Measurements from ENCODE around the gene FXN. TPM values are rescaled to one million over a fixed set of nuclear protein-coding genes. Genes with fewer than 3 reads are reported as not detected.
A peak's percentile ranks its signal among the peaks of the same experiment; 100 is the strongest.

Gene FXN
- total RNA-seq, 1 experiment from 2014 or later = 13.0 TPM

DNA sequence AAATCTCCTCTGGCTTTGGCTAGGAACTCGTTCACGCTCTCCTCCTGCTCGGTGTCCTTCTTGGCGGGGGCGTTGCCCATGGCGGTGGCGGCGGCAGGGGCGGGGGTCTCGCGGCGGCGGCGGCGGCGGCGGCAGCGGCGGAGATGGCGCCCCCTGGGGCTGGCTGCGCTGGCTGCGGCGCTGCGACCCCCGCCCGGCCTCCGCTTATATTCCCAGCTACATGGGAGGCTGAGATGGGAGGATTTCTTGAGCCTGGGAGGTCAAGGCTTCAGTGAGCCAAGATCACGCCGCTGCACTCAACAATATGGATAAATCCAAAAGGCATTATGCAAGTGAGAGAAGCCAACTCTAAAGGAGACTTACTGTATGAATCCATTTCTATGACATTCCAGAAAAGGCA is 21.5 kb upstream of the FXN start, which contains the start of gene PRKACG:
Gene PRKACG, minus strand, starts transcription at position 101 of the 400 bp plus-strand sequence. Its CDS starts 21 bp downstream, at position 80.
- H3K27me3 ChIP-seq = no peaks in the 10 kb centered on the region; the same call in 1 of the 2 replicates
- H3K9me3 ChIP-seq (replicated peaks) = no peaks in the 10 kb centered on the region
- DNase-seq = no peak
- no peak within 1 kb of the TSS for H3K4me3 ChIP-seq
- H3K4me1 ChIP-seq = no peaks in the 10 kb centered on the region
- H3K27ac ChIP-seq = no peak within 1 kb of the TSS
- no peaks in the 10 kb centered on the region for H3K36me3 ChIP-seq

DNA sequence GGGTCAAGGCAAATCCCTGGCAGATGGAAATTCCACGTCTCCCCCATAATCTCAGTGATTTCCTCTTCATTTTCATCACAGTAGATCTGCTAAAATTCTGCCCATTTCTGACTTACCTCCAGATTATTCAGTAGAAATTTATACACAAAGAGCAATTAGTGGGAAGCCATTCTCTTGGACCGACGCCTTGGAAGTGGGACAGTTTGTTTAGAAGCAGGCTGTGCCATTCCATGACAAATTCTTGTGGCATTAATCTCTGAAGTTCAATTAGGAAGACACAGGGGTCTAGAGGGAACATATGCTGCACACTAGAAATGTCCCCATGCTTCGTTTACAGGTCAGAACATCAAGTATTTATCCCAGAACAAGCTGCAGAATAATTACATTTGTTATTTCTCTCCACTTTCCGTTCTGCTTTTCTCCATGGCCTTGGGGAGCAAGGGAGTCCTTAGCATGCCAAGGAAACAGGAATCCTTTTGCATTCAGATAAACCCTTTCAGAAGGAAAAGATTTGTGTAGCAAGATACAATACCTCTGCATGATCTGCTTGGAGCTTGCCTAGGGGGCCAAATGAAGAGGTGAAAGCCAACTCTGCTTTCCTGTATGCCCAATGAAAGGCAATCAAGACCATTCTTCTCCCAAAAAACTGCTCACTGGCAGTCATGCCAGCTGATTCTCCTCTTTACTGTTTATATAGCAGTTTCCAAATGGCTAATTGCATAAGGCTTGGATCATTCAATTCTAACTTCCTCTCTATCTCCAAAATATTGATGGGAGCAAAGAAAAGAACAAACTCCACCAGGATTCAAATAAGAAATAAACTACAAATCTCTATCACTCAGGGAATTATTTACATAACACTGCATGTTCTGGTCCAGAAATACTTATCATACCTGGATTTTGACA is 19.1 kb upstream of the FXN start:
- DNase-seq = no peak
- H3K36me3 ChIP-seq = no peaks in the 10 kb centered on the region

DNA sequence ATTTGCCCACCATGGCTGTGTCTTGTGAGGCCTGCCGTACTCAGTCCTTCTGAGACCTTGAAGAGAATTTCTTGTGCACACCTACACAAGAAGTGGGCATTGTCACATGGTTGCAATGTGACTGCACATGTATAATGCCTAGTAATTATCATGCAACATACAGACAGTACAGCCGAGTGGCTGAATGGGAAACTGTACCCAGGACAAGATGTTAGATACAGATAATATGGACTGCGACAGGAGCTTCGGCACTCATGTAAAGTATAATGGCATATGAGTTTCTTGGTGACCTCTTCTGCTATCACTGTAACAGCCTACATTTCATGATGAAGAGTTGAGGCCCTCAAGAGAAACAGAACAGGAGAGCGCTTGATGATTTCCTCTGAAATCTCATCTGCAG is 16.8 kb upstream of the FXN start:
- H3K4me1 ChIP-seq = no peaks in the 10 kb centered on the region
- no peak overlapping the region for H3K27ac ChIP-seq
- no peaks in the 10 kb centered on the region for H3K9me3 ChIP-seq (replicated peaks)
- H3K4me3 ChIP-seq = no peak overlapping the region
- H3K36me3 ChIP-seq = no peaks in the 10 kb centered on the region
- no peaks in the 10 kb centered on the region; the same call in 1 of the 2 replicates for H3K27me3 ChIP-seq
- no peak for DNase-seq

More for the DNA sequence above, 19.1 kb upstream of the FXN start:
- Histone ChIP-seq H3K9me3 (replicated peaks) (no peaks in the 10 kb centered on the region), H3K27ac (no peak overlapping the region), H3K4me1 (no peaks in the 10 kb centered on the region), H3K27me3 (no peaks in the 10 kb centered on the region; the same call in 1 of the 2 replicates), H3K4me3 (no peak overlapping the region)

DNA sequence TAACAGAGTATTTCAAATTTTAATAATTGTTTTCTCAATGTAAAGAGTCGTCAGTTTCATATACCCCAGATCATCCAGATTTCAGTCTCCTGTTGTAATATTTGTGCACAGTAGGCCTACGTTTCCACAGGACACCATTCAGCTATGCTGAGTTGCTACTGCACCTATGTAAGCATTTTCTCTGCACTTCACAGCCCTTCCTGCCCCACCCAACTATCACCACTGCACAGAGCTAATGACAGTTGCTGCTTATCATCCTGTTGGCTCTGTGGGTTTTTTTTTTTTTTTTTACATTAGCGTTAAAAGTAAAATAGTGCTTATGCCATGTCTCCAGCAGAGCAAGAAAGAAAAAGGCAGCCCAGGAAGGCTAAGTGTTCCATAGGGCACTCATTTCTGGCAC is 15.7 kb upstream of the FXN start:
- Histone ChIP-seq H3K27ac (no peak overlapping the region), H3K4me1 (no peaks in the 10 kb centered on the region), H3K4me3 (no peak overlapping the region), H3K9me3 (replicated peaks) (no peaks in the 10 kb centered on the region), H3K36me3 (no peaks in the 10 kb centered on the region), H3K27me3 (no peaks in the 10 kb centered on the region; the same call in 1 of the 2 replicates)
- no peak for DNase-seq

DNA sequence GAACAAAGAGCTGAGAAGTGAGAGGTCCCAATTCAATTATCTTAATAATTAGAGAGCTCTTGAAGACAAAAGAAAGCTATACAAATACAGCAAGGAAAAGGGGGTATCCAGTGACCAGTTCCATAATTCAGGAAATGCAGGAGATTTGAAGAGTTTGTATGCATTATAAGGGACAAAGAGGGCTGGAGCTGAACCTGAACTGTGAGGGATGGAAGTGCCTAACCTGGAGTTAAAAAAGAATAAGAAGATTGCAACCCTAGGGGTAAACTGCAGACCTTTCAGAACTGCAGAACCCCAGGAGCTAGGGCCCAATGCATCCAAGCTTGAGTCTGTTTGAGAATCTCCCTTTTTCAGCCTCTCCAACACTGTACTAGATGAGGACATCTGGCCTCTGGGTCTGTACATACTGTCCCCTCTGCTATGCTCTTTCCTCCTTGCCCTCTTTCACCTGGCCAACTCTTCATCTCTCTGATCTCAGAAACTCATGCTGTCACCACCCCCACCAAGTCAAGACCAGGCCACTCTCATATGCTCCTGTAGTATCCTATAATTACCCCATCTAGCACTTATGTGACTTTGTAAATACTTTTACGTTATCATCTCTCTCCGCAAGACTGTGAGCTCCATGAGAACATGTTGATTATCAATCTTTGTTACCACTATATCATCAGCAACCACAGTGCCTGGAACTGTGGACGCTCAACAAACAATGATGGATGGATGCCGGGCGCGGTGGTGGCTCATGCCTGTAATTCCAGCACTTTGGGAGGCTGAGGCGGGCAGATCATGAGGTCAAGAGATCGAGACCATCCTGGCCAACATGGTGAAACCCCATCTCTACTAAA is 15.0 kb upstream of the FXN start:
- Histone ChIP-seq H3K4me3 (no peak overlapping the region), H3K4me1 (no peaks in the 10 kb centered on the region), H3K9me3 (replicated peaks) (no peaks in the 10 kb centered on the region), H3K27ac (no peak overlapping the region), H3K27me3 (no peaks in the 10 kb centered on the region; the same call in 1 of the 2 replicates), H3K36me3 (no peaks in the 10 kb centered on the region)
- DNase-seq = no peak

DNA sequence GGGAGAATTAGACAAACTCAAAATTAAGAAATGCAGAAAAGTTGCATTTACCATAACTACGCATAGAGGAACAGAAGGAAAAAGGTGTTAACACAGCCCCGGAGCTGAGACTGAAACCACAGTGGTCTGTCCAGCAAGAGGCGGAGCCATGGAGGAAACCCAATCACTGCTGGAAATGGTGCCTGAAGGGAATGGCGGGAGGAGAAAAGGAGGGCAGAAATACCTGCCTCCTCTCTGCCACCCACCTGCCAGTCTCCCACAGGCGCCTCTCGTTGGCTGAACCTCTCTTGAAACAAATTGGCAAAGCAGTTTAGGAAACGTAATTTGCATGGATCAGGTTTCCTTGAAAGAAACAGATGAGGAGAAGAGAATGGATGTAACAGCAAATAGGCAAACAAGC is 11.9 kb upstream of the FXN start:
- Histone ChIP-seq H3K27me3 (no peaks in the 10 kb centered on the region; the same call in 1 of the 2 replicates), H3K4me3 (no peak overlapping the region), H3K36me3 (no peaks in the 10 kb centered on the region), H3K27ac (no peak overlapping the region), H3K4me1 (no peaks in the 10 kb centered on the region), H3K9me3 (replicated peaks) (no peaks in the 10 kb centered on the region)
- no peak for DNase-seq

DNA sequence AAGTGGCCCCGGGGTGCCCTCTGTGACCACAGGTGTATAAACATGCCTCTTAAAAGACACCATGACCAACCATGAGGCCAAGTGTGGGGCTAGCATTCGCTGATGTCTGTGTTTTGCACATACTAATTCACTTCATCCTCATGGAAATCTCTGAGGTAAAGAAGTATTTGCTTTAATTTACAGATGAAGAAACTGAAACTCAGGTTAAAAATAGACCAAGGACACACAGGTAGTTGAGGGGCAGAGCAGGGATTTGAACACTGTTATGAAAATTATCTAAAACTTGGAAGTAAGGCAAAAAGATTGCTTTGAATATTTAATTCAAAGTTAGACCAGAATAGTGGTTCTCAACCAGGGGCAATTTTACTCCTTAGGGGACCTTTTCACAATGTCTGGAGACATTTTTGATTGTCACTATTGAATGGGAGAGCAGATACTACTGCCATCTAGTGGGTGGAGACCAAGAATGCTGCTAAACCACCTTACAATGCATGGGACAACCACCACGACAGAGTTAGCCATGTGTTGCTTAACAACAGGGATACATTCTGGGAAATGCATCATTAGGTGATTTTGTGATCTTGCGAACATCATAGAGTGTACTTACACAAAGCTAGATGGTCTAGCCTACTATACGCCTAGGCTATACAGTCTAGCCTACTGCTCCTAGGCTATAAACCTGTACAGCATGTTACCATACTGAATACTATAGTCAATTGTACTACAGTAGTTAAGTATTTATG is 8.0 kb upstream of the FXN start:
- Histone ChIP-seq H3K36me3 (no peaks in the 10 kb centered on the region), H3K4me1 (no peaks in the 10 kb centered on the region; the same call in 1 of the 2 replicates), H3K9me3 (replicated peaks) (no peaks in the 10 kb centered on the region), H3K4me3 (no peak overlapping the region), H3K27ac (no peak overlapping the region), H3K27me3 (no peaks in the 10 kb centered on the region)
- DNase-seq = peak; percentile 39 to 81

DNA sequence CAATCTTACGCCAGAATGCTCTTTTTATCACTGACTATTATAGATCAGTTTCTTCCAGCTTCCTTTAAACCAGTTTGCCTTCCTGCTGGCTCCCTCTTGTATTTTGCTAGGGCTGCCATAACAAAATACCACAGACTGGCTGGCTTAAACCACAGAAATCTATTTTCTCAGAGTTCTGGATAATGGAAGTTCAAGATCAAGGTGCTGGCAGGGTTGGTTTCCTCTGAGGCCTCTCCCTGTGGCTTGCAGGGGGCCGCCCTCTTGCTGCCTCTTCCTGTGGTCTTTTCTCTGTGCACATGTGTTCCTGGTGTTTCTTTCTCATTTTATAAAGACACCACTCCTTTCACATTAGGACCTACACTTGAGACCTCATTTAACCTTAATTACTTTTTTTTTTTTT is 6.8 kb upstream of the FXN start:
- Histone ChIP-seq H3K4me1 (no peaks in the 10 kb centered on the region; the same call in 1 of the 2 replicates), H3K27me3 (no peaks in the 10 kb centered on the region), H3K9me3 (replicated peaks) (no peaks in the 10 kb centered on the region), H3K36me3 (no peaks in the 10 kb centered on the region), H3K27ac (no peak overlapping the region), H3K4me3 (no peak overlapping the region)
- no peak for DNase-seq

DNA sequence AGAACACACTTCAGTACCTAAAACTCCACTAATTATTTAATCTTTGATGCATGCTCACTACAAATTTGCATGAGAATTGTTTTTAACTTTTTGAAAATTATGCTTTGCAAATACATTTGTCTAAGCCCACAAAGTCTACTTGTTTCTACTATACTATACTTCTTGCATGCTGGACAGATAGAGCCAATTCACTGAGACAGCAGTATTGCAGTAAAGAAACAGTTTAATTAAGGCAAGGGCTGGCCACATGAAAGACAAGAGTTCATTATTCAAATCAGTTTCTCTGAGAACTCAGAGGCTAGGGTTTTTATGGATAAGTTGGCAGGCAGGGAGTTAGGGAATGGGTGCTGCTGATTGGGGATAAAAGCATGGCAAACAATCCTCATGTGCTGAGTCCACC is 6.0 kb upstream of the FXN start:
- DNase-seq = no peak
- H3K27me3 ChIP-seq = no peaks in the 10 kb centered on the region
- H3K27ac ChIP-seq = no peak overlapping the region
- no peaks in the 10 kb centered on the region for H3K36me3 ChIP-seq
- no peaks in the 10 kb centered on the region; the same call in 1 of the 2 replicates for H3K4me1 ChIP-seq
- H3K4me3 ChIP-seq = no peak overlapping the region
- H3K9me3 ChIP-seq (replicated peaks) = no peaks in the 10 kb centered on the region

DNA sequence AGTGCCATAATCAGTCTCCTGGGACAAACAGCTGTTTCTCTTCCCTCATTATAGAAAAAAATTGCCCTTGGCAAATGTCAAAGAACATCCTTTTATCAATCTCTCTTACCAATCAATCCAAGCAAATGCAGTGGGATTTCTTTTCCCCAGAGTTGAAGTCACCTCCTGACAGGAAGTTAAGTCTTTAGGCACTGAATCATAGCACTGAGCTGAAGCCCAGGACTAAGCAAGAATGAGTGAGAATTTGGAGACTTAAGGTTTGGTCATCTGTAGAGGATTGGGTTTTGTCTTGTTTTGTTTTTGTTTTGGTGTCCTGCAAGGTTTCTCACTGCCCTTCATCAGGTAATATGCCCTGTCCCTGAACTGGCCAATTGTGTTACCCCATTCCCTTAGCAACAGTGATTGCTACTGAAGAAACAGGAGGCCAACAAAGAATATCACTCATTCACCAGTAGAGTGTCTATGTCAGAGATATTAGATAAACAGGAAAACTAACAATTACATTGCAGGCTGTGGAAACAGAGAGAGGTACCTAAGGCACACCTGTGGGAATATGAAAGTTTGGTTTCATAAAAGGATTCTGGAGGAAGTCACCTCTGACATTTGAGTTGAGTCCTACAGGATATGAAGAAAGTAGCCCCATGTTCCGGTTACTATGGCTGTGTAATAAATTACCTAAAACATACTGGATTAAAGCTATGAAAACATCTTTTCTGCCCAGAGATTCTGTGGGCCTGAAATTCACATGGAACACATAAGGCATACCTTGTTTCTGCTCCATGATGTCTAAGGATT is 4.5 kb upstream of the FXN start:
- Histone ChIP-seq H3K4me1 (no peaks in the 10 kb centered on the region; the same call in 1 of the 2 replicates), H3K9me3 (replicated peaks) (no peaks in the 10 kb centered on the region), H3K36me3 (no peaks in the 10 kb centered on the region), H3K27ac (no peak overlapping the region), H3K27me3 (no peaks in the 10 kb centered on the region), H3K4me3 (no peak overlapping the region)
- no peak for DNase-seq

DNA sequence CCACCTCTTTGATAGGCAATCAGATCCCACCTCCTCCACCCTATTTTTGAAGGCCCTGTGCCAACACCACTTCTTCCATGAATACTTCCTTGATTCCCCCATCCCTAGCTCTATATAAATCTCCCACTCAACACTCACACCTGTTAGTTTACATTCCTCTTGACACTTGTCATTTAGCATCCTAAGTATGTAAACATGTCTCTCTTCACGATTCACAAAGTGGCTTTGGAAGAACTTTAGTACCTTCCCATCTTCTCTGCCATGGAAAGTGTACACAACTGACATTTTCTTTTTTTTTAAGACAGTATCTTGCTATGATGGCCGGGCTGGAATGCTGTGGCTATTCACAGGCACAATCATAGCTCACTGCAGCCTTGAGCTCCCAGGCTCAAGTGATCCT is 1.5 kb upstream of the FXN start:
- Histone ChIP-seq H3K9me3 (replicated peaks) (no peaks in the 10 kb centered on the region), H3K27ac (no peak overlapping the region), H3K36me3 (no peaks in the 10 kb centered on the region), H3K27me3 (no peaks in the 10 kb centered on the region), H3K4me3 (no peak overlapping the region), H3K4me1 (no peaks in the 10 kb centered on the region; the same call in 1 of the 2 replicates)
- no peak for DNase-seq

DNA sequence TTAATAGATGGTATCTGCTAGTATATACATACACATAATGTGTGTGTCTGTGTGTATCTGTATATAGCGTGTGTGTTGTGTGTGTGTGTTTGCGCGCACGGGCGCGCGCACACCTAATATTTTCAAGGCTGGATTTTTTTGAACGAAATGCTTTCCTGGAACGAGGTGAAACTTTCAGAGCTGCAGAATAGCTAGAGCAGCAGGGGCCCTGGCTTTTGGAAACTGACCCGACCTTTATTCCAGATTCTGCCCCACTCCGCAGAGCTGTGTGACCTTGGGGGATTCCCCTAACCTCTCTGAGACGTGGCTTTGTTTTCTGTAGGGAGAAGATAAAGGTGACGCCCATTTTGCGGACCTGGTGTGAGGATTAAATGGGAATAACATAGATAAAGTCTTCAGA is 757 bp downstream of the FXN start:
- Histone ChIP-seq H3K4me3 (peak overlapping the region; percentile 74), H3K36me3 (0 out of 2 replicates have a peak, but pooled peaks cover 2% of the 10 kb centered on the region), H3K9me3 (replicated peaks) (no peaks in the 10 kb centered on the region)

DNA sequence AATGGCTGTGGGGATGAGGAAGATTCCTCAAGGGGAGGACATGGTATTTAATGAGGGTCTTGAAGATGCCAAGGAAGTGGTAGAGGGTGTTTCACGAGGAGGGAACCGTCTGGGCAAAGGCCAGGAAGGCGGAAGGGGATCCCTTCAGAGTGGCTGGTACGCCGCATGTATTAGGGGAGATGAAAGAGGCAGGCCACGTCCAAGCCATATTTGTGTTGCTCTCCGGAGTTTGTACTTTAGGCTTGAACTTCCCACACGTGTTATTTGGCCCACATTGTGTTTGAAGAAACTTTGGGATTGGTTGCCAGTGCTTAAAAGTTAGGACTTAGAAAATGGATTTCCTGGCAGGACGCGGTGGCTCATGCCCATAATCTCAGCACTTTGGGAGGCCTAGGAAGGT is 1.2 kb downstream of the FXN start:
- DNase-seq = no peak
- Histone ChIP-seq H3K27ac (no peak overlapping the region), H3K9me3 (replicated peaks) (no peaks in the 10 kb centered on the region), H3K4me3 (peak overlapping the region; percentile 74), H3K36me3 (0 out of 2 replicates have a peak, but pooled peaks cover 2% of the 10 kb centered on the region), H3K27me3 (no peaks in the 10 kb centered on the region), H3K4me1 (no peaks in the 10 kb centered on the region)

More for the DNA sequence above, 757 bp downstream of the FXN start:
- Histone ChIP-seq H3K27ac (peak overlapping the region; percentile 54; the same call in 1 of the 2 replicates), H3K27me3 (no peaks in the 10 kb centered on the region), H3K4me1 (no peaks in the 10 kb centered on the region)
- no peak for DNase-seq

All from SJCRH30 (cell line).